ENCODE data around the gene UMODL1.

Gene UMODL1

DNA sequence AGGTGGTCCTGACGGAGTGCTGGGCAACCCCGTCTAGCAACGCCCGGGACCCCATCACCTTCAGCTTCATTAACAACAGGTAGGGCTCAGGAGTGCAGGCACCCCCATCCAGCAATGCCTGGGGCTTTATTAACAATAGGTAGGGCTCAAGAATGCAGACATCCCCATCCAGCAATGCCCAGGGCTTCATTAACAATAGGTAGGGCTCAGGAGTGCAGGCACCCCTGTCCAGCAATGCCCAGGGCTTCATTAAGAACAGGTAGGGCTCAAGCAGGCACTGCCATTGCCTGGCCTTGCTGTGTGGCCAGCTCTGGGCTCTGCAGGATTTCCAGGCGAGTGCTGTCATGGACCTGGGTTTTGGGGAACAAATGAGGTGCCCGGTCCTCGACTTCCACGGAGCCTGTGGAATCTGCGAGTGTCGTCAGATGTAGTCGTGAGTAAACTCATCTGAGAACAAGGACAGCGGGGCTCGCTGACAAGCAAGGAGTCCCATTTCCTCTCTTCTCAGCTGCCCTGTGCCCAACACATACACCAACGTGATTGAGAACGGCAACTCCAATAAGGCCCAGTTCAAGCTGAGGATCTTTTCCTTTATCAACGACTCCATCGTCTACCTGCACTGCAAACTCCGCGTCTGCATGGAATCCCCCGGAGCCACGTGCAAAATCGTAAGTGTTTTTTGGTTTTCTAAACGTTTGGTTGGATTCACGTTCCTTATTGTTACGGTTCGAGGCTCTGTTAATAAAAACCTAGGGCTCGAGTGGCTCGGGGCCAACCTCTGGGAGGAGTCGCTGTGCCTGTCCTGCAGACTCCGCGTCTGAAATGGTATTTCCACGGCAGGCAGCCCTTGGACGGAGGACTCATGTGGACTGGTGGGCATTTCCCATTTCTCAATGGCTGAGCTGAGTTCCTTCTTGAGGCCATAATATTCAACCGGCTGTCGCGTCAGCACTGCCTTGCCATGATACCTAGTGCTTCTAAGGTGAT, 56.3 kb downstream of the UMODL1 start:
- Mint-ChIP-seq H3K36me3 (peaks cover 3% of the 10 kb centered on the region), H3K27me3 (peaks cover 9% of the 10 kb centered on the region)

DNA sequence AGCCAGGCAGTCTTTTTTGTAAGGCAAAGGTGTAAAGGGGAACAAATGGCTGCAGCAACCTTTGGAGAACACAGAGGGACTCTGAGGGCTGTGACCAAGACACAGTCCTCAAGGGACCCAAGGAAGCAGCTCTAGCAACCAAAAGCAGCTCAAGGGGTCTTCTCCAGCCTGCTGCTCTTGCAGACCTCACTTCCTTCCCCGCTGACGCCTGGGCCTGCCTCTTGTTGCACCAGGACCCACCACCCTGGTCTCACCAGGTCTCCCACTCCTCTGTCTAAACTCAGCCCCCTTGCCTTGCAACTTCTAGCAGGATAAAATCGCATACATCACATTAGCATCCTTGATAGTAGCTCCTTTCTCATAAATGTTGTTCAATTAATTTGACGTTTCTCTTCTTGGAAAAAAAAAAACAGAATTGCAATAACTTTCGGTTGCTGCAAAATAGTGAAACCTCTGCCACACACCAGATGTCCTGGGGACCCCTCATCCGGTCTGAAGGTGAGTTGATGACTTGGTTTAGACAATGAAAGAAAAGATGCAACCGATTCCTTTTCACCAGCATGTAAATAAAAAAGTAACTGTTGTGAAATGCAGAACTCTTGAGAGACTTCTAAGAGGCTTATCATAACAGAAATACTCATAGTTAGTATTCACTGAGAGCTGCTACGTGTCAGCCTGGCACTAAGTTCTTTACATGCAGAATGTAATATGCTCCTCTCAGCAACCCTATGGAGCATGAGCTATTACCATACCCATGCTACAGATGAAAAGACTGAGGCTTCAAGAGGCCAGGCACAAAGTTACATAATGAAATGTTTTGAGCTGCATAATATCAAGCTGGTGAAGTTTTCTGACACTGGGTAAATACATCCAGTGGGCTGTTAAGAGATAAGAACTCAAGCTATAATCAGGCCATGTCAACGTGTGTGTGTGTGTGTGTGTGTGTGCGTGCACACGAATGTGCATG, 58.5 kb downstream of the UMODL1 start:
- no peaks in the 10 kb centered on the region for H3K9me3 Mint-ChIP-seq
- no peak overlapping the region for H3K27ac Mint-ChIP-seq
- H3K4me3 Mint-ChIP-seq: no peak overlapping the region
- peaks cover 1% of the 10 kb centered on the region for H3K27me3 Mint-ChIP-seq
- no peaks in the 10 kb centered on the region for H3K36me3 Mint-ChIP-seq
- H3K4me1 Mint-ChIP-seq: no peaks in the 10 kb centered on the region

More for the DNA sequence above, 56.3 kb downstream of the UMODL1 start:
- H3K4me3 Mint-ChIP-seq: no peak overlapping the region
- no peak overlapping the region for H3K27ac Mint-ChIP-seq
- no peaks in the 10 kb centered on the region for H3K9me3 Mint-ChIP-seq
- peaks cover 6% of the 10 kb centered on the region for H3K4me1 Mint-ChIP-seq

DNA sequence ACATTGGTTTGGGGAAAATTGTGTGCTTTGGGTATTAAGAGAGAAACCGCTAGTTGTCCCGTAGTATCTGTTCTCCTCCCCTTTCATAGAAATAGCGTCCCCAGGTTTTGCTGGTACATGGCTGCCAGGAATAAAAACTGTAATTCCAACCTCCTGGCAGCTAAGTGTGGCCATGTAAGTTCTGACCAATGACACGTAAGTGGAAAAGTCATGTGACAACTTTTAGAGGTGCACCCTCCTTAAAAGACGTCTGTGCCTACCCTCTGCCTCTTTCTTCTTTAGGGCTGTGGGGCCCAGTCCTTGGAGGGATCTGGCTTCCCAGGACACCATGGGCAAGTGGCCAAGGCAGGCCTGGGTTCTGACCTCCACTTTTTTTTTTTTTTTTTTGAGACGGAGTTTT, 59.3 kb downstream of the UMODL1 start:
- Mint-ChIP-seq H3K4me1 (no peaks in the 10 kb centered on the region), H3K27me3 (no peaks in the 10 kb centered on the region), H3K4me3 (no peak overlapping the region), H3K27ac (no peak overlapping the region), H3K9me3 (no peaks in the 10 kb centered on the region), H3K36me3 (no peaks in the 10 kb centered on the region)

DNA sequence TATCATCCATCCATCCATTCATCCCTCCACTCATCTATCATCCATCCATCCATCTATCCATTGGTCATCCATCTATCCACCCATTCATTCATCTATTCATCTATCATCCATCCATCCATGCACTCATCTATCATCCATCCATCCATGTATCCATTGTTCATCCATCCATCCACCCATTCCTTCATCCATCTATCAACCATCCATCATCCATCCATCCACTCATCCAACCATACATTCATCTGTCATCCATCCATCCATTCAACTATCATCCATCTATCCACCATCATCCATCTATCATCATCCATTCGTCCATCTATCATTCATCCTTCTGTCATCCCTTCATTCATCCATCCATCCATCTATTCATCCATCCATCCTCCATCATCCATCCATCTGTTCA, 61.1 kb downstream of the UMODL1 start:
- Mint-ChIP-seq H3K4me3 (no peak overlapping the region), H3K27ac (no peak overlapping the region), H3K4me1 (no peaks in the 10 kb centered on the region), H3K27me3 (no peaks in the 10 kb centered on the region), H3K36me3 (no peaks in the 10 kb centered on the region), H3K9me3 (no peaks in the 10 kb centered on the region)

DNA sequence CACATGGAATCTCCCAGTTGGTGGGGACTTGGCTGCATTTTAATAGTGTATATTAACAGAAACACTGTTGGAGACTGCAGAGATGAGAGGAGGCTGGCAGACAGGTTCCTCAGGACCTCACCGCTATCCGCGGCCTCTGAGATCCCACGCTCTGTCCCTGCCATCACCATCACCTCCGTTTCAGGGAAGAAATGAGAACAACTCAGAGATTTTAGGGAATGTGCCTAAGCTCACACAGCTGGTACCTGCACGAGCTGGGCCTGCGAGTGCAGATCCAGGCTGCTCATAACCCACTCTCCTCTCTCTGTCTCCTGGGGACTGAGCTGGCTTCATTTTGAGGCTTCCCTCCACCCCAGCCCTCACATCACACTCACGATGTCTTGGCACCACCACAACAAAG, 62.0 kb downstream of the UMODL1 start:
- H3K4me3 Mint-ChIP-seq: no peak overlapping the region
- no peaks in the 10 kb centered on the region for H3K4me1 Mint-ChIP-seq
- H3K36me3 Mint-ChIP-seq: no peaks in the 10 kb centered on the region
- no peaks in the 10 kb centered on the region for H3K9me3 Mint-ChIP-seq
- H3K27me3 Mint-ChIP-seq: no peaks in the 10 kb centered on the region
- H3K27ac Mint-ChIP-seq: no peak overlapping the region

DNA sequence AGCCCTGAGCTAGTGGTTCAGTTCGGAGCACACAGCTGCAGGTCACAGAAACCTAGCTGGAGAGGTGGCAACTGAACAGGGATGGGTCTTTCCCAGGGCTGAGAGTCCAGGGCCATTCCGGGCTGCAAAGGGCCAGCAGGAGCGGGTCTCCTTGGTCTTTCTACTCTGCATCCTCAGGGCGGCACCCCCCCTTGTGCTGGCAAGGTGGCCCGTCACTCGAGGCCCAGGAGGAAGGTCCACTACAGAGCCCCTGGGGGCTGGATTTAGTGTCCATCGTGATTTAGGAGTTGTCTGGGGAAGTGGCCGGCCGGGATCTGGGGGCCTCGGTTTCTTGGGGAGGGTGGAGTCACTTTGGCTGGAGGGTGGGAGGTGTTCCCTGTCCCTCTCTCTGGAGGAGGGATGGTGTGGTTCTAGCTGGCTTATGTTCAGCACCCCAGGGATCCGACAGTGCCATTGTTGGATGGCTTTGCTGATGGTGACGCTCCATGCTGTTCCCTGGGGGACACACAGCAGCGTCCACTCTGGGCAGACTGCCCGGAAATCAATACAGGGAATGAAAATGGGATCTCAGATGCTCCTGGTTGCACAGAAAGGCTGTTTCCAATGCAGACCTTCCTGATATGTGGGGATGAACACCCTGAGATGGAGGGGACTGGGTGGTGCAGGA, 64.4 kb downstream of the UMODL1 start:
- Mint-ChIP-seq H3K9me3 (no peaks in the 10 kb centered on the region), H3K36me3 (no peaks in the 10 kb centered on the region), H3K4me1 (no peaks in the 10 kb centered on the region), H3K27me3 (no peaks in the 10 kb centered on the region), H3K27ac (no peak overlapping the region), H3K4me3 (no peak overlapping the region)

DNA sequence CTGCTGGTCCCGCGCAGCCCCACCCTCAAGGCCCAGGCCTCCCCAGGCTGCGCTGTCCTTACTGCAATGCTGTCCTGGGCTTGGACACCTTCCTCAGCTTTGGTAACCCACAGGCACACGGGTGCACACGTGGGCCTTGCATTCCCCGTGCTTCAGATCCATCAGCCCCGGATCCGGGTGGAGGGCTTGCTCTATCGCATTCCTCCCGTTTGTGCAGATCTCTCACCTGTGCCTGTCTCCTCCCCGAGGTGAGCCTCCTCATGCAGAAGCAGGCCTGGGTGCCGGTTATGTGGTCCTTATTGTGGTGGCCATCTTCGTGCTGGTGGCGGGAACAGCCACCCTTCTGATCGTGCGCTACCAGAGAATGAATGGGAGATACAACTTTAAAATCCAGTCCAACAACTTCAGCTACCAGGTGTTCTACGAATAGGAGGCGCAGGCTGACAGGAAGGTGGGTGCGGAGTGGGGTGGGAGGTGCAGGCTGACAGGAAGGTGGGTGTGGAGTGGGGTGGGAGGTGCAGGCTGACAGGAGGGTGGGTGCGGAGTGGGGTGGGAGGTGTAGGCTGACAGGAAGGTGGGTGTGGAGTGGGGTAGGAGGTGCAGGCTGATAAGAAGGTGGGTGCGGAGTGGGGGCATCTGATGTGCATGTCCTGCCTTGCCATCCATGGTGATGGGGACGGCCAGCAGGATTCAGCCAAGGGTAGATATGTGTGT, 66.2 kb downstream of the UMODL1 start:
- H3K27me3 Mint-ChIP-seq: no peaks in the 10 kb centered on the region
- no peak overlapping the region for H3K27ac Mint-ChIP-seq
- no peaks in the 10 kb centered on the region for H3K36me3 Mint-ChIP-seq
- no peaks in the 10 kb centered on the region for H3K4me1 Mint-ChIP-seq
- H3K9me3 Mint-ChIP-seq: no peaks in the 10 kb centered on the region
- H3K4me3 Mint-ChIP-seq: no peak overlapping the region

DNA sequence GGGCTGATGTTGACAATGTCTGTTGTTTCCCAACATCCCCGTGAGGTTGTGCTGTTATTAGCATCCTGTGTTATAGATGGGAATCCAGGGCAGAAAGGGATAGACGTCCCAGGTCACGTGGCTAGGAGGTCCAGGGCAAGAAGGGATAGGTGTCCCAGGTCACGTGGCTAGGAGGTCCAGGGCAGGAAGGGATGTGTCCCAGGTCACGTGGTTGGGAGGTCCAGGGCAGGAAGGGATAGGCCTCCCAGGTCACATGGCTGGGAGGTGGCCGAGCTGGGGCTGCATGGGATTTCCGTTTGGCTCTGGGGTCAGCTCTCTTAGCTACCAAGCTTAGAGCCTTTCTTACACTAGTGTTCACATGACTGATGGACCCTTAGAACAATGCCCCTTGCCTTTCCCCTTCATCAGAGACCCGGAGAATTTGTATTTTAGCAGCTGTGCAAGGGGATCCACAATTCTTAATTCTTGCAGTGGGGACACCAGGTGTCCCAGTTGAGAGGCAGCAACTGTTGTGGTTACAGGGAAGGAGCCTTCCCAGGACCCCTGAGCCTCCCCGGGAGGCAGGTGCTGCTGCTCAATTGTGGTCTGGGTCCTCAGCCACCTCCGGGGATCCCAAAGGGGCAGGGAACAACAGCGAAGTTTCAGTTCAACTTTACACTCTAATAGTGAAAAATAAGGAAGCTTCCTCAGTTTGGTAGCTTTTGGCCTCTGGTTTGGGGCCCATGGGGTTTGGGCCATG, 69.2 kb downstream of the UMODL1 start:
- no peaks in the 10 kb centered on the region for H3K36me3 Mint-ChIP-seq
- H3K9me3 Mint-ChIP-seq: no peaks in the 10 kb centered on the region
- H3K27me3 Mint-ChIP-seq: no peaks in the 10 kb centered on the region
- H3K4me3 Mint-ChIP-seq: no peak overlapping the region
- peak overlapping the region; percentile 10 for H3K27ac Mint-ChIP-seq
- H3K4me1 Mint-ChIP-seq: peaks cover 1% of the 10 kb centered on the region

DNA sequence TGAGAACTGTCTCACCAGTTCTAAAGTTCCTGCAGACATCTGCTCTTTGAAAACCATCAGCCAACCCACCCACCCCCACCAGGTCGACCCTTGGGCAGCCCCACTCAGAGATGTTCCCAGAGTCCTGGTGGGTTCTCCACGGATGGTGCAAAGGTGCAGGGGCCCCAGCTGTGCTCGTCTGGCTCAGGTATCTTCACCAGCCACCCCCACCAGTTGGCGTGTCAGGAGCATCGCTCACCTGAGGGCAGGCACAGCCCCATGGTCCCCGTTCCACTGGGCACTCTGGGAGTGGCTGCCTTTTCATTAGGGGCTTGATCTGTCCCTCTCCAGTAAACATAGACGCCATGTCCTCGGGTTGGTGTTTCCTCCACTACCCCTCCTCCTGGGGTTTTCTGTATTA, 70.5 kb downstream of the UMODL1 start:
- no peaks in the 10 kb centered on the region for H3K27me3 Mint-ChIP-seq
- no peak overlapping the region for H3K27ac Mint-ChIP-seq
- H3K36me3 Mint-ChIP-seq: no peaks in the 10 kb centered on the region
- H3K4me3 Mint-ChIP-seq: no peak overlapping the region
- H3K4me1 Mint-ChIP-seq: peaks cover 6% of the 10 kb centered on the region
- H3K9me3 Mint-ChIP-seq: no peaks in the 10 kb centered on the region

DNA sequence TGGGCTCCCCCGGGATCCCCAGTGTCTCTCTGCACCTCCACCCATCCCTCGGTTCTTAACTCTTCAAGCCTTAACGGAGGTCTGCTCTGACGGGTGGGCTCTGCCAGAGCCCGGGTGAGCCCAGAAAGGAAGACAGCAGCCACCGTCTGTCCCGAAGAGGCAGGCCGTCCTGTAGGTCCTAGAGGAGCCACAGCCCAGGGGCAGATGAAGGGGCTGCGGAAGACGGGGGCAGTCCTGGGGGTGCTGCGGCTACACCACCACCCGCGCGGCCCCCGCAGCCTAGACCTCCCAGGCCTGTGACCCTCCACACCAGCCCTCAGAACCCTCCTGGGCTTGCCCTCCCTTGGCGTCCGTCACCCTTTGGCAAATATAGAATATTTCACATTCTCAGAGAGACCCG, 71.0 kb downstream of the UMODL1 start:
- Mint-ChIP-seq H3K9me3 (no peaks in the 10 kb centered on the region), H3K27ac (no peak overlapping the region), H3K4me1 (peaks cover 6% of the 10 kb centered on the region), H3K4me3 (no peak overlapping the region), H3K27me3 (no peaks in the 10 kb centered on the region), H3K36me3 (no peaks in the 10 kb centered on the region)

DNA sequence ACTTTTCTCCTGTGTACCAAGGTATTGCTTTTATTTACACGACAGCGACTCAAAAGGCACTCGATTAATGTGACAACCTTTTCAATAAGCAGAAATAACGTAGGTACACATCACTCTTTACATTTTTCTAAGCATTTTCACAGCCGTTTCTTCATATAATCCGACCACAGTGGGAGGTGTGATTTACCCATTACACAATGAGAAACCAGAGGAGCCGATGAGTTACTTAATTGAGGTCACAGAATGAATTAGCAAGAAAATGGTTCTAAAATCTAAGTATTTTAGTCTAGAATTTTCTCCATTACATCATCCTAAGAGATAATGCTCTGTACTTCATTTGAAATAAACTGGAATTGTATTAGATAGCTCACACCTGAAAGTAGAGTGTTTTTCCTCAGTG, 71.5 kb downstream of the UMODL1 start:
- Mint-ChIP-seq H3K36me3 (no peaks in the 10 kb centered on the region), H3K27me3 (no peaks in the 10 kb centered on the region), H3K4me3 (no peak overlapping the region), H3K27ac (no peak overlapping the region), H3K9me3 (no peaks in the 10 kb centered on the region), H3K4me1 (peaks cover 6% of the 10 kb centered on the region)

DNA sequence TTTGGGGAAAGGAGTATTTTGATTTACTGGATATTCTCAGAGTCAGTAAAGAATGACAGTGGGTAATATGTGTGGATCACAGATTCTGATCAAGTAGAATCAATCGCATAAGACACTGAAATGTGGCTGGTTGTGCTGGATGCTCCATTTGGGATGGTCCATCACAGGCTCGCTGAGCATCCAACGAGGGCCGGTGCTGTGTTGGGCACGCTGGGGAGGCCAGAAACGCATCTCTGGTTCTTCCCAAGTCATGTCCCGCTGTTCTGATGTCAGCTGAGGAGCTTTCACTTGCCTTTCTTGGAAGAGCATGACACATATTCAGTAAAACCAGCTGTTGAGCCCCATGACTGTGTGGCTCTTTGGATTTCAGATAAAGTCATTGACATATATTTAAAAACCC, 72.0 kb downstream of the UMODL1 start:
- Mint-ChIP-seq H3K4me3 (no peak overlapping the region), H3K4me1 (peaks cover 10% of the 10 kb centered on the region), H3K9me3 (no peaks in the 10 kb centered on the region), H3K27ac (no peak overlapping the region), H3K36me3 (no peaks in the 10 kb centered on the region), H3K27me3 (no peaks in the 10 kb centered on the region)

DNA sequence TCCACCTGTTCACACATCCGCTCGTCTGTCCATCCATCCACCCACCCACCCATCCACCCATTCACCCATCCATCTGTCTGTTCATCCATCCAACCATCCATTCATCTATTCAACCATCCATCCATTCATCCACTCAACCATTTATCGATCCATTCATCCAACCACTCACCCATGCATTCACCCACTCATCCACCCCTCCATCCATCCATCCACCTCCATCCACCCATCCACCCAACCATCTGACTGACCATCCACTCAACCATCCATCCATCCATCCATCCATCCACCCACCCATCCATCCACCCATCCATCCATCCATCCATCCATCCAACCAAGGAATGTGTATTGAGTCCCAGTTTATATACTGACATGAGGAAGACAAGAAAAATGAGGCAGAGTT, 73.1 kb downstream of the UMODL1 start:
- Mint-ChIP-seq H3K4me1 (peaks cover 10% of the 10 kb centered on the region), H3K4me3 (no peak overlapping the region), H3K9me3 (no peaks in the 10 kb centered on the region), H3K36me3 (no peaks in the 10 kb centered on the region), H3K27me3 (no peaks in the 10 kb centered on the region), H3K27ac (no peak overlapping the region)

DNA sequence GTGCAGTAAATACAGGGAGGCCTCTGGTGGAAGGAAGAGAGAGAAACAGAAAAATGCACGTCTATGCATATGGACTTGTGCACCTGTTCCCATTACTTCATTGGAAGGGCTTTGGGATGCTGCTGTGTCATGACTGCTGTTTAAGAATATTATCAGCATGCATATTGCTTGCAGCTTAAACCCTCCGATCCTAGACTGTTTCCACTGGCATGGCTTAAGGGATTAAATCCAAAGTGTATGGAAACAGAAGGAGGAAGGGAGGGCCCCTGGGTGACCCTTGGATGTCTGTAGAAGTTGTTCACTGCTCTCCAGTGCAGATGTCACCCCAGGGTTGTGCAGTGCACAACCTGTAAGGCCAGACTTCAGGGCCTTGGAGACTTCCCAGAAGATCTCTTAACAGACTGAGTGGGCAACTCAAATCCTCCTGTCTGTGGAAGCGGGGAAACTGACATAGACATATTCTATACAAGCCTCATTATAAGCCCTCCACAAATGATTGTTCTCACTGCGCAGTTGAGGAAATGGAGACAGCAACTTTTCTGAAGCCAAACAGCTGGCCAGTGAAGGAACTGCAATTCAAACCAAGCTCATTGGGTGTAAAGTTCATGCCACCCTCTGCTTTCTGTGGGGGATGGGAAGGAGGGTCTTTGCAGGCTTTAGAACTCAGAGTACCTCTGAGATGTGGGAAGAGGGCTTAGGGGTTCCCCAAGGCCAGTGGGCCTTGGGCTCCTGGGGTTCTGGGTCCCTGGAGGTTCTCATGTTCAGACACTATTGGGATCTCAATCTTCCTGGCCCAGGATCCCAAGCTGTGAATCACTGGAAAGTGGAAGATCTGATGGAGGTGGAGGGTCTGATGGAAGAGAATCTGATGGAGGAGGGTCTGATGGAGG, 73.8 kb downstream of the UMODL1 start:
- H3K27me3 Mint-ChIP-seq: no peaks in the 10 kb centered on the region

More for the DNA sequence above, 73.8 kb downstream of the UMODL1 start:
- H3K4me1 Mint-ChIP-seq: peaks cover 10% of the 10 kb centered on the region
- H3K4me3 Mint-ChIP-seq: no peak overlapping the region
- no peaks in the 10 kb centered on the region for H3K9me3 Mint-ChIP-seq
- H3K36me3 Mint-ChIP-seq: no peaks in the 10 kb centered on the region
- H3K27ac Mint-ChIP-seq: no peak overlapping the region

Data from activated naive CD4-positive, alpha-beta T cell treated with anti-CD3 and anti-CD28 coated beads, Interleukin-2, amount 50 U/mL, for 24 hours (primary cell).